Breast epithelium (tissue), 3 donors: ENCODE data around the gene IQGAP1.

Experiments used
- POLR2A ChIP-seq: fragments of 450-650 bp; IDR thresholded peaks from one replicate; pipeline ENCODE4 v1.6.1; 2016; ENCODE audit warnings: antibody characterized with exemption, mild to moderate bottlenecking, moderate library complexity
- TF ChIP-seq, protein P1 (sequence below), 3 donors: fragments of 450-650 bp; IDR thresholded peaks; one replicate each; pipeline ENCODE4 v1.5.1; 2016 to 2017; ENCODE audit warnings: antibody characterized with exemption in 3 of 3, mild to moderate bottlenecking in 3 of 3, moderate library complexity in 3 of 3

- TF ChIP-seq, protein P1, sequence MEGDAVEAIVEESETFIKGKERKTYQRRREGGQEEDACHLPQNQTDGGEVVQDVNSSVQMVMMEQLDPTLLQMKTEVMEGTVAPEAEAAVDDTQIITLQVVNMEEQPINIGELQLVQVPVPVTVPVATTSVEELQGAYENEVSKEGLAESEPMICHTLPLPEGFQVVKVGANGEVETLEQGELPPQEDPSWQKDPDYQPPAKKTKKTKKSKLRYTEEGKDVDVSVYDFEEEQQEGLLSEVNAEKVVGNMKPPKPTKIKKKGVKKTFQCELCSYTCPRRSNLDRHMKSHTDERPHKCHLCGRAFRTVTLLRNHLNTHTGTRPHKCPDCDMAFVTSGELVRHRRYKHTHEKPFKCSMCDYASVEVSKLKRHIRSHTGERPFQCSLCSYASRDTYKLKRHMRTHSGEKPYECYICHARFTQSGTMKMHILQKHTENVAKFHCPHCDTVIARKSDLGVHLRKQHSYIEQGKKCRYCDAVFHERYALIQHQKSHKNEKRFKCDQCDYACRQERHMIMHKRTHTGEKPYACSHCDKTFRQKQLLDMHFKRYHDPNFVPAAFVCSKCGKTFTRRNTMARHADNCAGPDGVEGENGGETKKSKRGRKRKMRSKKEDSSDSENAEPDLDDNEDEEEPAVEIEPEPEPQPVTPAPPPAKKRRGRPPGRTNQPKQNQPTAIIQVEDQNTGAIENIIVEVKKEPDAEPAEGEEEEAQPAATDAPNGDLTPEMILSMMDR (IDR thresholded peaks at IDR 0.05): no peak
- TF ChIP-seq POLR2A: no peak
Observed at GRCh38 chr15:90439946-90440345, 51.9 kb downstream of the IQGAP1 start.
